Activated CD8-positive, alpha-beta memory T cell treated with anti-CD3 and anti-CD28 coated beads, Interleukin-2, amount 50 U/mL, for 24 hours (primary cell): Measurements from ENCODE around the gene NTSR1.

Source experiments
- DNase-seq: peaks from one replicate; pipeline ENCODE4 v3.0.0-alpha.2; 2020; ENCODE audit errors: extremely low read depth

Gene NTSR1

GRCh38 chr20:62739581-62740285, 31.1 kb downstream of the NTSR1 start:
- no peak for DNase-seq

DNA sequence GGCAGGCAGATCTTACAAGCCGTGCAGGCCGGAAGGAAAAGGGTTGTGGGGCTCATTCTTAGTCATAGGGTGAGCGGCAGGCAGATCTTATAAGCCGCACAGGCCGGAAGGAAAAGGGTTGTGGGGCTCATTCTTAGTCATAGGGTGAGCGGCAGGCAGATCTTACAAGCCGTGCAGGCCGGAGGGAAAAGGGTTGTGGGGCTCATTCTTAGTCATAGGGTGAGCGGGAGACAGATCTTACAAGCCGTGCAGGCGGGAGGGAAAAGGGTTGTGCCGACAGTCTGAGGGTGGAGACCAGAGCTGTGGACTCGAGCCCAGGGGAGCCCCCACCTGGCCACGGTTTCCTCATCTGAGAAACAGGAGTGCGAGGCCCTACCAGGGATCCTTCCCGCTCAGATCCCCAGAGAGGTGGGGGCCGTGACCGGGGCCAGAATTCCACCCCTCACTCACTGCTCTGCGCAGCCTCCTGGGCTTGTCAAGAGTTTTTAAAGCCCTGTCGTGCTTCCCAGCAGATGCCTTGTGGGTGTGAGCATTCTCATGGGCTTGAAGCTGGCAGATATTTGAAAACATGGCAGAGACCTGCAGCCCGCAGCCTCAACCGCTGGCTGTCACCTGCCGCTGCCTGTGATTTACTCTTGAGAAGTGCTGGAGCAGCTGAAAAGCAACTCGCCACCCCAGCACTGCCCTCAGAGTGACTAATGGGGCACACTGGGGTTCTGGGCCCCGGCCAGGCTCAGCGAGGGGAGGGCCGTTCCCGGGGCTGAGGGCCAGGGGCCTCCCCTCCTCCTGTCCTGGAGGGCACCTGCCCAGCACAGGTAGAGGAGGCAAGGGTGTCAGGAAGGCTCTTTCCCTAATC, 31.9 kb downstream of the NTSR1 start:
- peak; percentile 37 for DNase-seq

GRCh38 chr20:62741191-62741691, 32.6 kb downstream of the NTSR1 start:
- no peak for DNase-seq

- no peak for DNase-seq
Observed at GRCh38 chr20:62741701-62742491, 33.3 kb downstream of the NTSR1 start.

DNA sequence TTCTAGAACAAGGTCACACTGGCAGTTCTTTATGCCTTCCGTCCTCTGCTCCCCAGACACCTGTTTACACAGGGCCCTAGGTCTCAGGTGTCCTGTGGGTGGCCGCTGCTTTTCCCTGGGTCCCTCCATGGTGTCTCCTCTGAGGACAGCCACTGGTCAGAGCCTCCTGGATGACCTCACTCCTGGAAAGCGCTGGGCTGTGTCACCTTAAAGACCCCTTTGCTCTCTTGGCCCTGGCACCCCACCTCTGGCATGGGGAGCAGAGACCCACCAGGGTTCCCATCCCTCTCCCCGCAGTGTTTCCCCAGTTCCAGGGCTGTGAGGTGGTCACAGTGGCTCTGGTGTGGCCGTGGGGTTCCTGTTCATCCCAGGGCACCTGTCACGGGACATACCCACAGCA, 33.9 kb downstream of the NTSR1 start:
- no peak for DNase-seq

DNA sequence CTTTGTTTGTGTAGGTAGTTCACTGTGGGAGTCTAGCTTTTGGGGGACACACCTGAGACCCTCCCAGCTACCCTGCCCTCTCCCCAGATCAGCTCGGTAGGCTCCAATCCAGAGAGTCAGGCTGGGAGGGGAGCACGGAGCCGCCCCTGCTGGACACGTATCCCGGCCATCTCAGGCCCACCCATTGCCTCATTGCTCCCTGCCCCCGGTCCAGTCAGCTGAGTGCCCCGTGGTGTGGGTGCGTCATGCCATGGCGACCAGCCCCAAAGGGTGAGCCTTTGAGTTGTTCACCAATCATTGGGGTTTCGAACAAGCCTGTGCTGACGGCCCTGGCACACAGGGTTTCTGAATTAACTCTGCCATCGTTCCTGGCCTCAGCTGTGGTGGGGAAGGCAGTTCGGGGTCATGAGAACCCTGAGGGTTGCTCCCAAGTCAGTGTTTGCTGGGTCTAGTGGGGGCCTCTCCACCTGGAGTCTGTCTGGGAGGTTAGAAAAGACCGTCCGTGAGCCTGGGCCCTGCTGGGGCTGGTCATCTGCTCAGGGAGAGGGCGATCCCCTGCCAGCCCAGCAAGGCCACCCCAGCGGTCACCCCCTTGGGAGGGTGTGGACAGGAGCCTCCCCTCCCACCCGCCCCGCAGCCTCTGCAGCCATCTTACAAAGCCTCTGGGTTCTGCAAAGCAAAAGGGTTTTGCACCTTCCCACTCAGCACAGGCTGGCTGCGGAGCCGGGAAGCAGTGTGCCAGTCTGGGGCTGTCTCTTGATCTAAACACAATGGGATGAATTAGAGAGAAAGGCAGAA, 34.5 kb downstream of the NTSR1 start:
- no peak for DNase-seq

- no peak for DNase-seq
Observed at GRCh38 chr20:62743777-62744317, 35.2 kb downstream of the NTSR1 start.

DNA sequence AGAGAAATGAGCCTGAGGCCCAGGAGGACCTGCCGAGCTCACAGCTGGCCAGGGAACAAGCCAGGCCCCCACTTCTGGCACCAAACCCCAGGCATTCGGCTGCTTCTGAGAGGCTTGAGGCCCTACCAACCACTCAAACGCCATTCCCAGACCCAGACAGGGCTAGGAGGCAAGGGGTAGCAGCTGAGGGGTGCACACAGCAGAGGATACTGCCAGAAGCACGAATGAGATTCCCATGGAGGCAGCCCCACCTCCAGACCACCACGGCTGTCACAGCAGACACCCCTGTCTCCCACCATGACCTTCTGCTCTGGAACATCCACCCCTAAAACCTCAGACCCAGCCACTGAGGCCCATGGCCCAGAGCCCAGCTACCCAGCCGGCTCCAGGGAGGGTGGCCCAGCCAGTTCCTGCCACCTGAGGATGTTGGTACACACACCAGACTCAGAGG, 36.1 kb downstream of the NTSR1 start:
- no peak for DNase-seq

DNA sequence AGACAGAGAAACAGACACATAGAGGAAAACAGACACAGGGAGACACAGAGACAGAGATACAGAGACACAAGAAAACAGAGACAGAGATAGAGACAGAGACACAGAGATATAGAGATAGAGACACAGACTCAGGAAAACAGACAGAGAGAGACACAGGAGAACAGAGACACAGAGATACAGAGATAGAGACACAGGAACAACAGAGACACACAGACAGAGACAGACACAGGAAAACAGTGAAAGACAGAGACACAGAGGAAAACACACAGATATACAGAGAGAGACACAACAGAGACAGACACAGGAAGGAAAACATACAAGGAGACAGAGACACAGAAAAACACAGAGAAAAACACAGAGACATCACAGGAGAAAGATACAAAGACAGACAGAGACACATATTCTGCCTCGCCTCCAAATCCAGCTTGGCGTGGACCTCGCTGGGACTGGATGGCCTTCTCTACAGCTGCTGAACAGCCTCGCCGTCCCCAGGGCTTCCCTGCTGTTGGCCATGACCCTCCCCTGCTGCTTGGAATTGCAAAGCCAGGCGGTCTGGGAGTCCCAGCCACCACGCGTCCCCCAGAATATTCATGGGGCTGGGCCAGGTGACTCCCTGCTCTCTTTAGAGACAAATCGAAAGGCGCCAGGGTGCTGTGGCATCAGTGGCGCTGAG, 36.8 kb downstream of the NTSR1 start:
- DNase-seq: no peak

DNA sequence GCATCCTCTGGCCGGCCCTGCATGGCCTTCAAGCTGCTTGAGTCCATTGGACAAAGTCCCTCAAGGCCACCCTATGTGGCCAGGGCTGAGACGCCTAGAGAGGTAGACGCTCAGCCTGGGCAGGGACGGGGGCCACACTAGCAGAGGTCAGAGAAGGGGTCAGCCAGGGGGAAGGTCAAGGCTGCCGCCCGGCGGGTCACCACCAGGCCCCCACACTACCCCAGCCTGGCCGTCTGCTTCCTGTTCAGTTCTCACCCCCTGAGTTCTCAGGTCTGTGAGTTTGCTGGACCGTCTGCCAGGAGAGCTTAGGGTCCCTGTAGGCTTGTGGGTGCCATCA, 37.3 kb downstream of the NTSR1 start:
- DNase-seq: no peak

DNA sequence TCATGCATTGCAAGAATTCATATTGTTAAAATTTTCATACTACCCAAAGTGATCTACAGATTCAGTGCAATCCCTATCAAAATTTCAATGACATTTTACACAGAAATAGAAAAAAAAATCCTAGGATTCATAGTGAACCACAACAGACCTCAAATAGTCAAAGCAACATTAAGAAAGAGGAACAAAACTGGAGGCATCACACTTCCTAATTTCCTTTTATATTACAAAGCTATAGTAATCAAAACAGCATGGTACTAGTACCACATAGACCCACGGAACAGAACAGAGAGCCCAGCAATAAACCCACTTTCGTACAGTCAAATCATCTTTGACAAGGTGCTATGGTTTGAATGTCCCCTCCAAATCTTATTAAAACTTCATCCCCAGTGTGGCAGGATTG, 39.7 kb downstream of the NTSR1 start:
- no peak for DNase-seq

- no peak for DNase-seq
Observed at GRCh38 chr20:62749851-62750445, 41.3 kb downstream of the NTSR1 start.

DNA sequence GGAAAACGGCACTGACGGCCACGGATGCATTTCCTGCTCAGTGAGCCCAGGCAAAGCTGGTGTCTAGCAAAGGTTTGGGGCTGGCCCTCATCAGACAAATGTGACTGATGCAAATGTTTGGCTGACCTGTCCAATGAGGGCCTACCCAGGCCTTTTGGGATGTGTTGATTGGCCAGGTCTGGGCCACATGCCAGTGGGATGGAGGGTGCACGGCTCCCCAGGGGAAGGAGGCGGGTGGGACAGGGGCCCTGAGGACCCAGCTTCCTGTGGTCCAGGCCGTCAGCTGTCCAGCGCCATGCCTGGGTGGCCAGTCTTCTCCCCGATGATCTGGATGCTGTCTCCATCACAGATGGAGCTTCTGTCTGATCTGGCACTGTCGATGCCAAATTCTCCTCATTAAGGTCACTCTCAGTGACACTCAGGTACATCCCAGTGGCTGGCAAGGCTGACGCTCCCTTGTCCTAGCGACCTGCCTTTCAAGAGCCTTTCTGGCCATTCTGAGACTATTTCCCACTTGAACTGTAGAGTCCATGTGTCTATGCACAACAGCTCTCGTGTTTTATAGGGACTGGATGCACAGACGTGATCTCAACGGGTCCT, 43.0 kb downstream of the NTSR1 start:
- DNase-seq: no peak

DNA sequence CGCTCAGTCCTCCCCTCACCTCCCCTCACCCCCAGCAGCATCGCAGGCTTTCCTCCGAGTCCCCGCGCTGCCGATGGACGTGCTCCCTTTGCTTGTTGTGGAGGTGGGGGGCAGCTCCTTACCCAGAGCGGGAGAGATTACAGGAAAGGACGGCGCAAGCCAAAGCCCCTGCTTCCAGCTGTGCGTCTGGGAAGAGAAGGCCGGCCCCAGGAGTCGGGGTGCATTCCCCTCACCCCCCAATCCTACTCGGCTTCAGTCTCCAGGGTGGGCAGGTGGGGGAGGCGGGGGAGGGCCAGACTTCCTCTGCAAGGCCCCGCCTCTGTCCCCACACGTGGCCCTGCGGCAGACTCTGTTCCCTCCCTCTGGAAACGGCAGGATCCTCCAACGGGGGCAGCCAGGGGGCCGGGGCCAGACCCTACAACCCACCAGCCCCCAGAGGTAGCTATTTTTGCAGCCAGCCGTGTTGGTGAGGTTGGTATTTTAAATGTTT, 43.6 kb downstream of the NTSR1 start:
- no peak for DNase-seq

- no peak for DNase-seq
Observed at GRCh38 chr20:62752671-62753501, 44.2 kb downstream of the NTSR1 start.

- DNase-seq: no peak
Observed at GRCh38 chr20:62753626-62754025, 45.0 kb downstream of the NTSR1 start.

- DNase-seq: no peak
Observed at GRCh38 chr20:62754122-62754990, 45.7 kb downstream of the NTSR1 start.

GRCh38 chr20:62754991-62755356, 46.3 kb downstream of the NTSR1 start:
- no peak for DNase-seq
